HG02840 (cell line): Measurements from ENCODE around the gene CBX2.

Source experiments
- ATAC-seq: cut with Tn5 transposase; IDR thresholded peaks from one replicate; pipeline ENCODE4 v1.9.1; 2021; ENCODE audit warnings: mild to moderate bottlenecking, moderate library complexity, moderate number of reproducible peaks; ENCODE audit not compliant: unreplicated experiment, low FRiP score

Gene CBX2

DNA sequence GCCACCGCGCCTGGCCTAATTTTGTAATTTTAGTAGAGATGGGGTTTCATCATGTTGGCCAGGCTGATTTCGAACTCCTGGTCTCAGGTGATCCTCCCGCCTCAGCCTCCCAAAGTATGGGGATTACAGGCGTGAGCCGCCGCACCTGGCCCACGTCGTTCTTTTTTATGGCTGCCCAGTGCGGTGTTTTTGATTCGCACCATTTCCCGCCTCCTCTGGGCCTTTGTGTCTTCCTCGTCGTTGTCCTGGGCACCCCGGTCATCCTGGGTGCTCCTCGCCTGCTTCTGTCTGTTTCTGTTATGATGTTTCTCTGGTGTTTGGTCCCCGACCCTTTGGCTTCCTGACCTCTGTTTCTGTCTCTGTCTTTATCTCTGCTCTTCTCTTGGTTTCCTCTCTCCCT is 46.3 kb downstream of the CBX2 start:
- no peak for ATAC-seq

DNA sequence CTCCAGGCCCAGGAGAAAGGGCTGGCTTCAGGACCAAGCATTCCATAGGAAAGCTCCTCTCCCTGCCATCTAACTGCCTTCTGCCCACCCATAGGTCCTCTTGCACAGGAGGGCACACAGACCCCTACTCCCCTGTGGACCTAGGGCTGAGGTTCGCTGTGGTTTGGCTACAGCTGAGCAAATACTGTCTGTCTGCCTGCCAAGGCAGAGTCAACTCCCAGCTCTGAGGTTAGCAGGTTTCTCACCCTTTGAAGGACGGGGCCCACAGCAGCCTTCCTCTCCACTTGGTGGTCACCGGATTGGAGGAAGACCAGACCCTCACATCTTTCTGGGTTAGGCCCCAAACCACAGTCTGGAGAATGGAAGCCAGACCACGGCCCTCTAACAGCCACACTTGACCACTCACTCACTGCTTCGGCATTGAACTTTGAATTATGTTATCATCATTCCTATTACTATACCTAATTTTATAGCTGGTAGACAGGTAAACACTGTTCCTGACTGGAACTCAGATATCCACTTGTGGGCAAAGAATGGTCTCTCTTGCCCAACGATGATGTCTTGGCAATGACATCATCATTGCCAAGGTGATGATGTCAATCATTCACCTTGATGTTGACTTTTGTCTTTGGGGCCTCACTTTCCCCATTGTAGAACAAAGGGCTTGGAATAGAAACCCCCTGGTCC is 47.1 kb downstream of the CBX2 start:
- ATAC-seq: no peak

DNA sequence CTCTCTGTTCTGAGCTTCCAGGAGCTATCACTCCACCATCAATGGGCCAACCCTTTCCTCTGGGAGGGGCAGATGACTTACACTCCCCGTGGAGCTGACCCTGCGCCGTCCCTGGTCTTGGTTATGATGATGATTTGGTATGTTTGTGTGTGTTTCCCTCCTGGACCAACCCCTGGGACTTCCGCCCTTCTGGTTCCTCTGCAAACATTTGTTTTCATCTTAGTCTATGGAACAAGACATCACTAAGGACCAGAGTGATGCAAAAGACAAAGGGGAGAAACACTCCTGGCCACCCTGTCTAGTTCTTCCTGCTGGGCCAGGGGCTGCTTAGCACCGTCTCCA is 47.6 kb downstream of the CBX2 start:
- ATAC-seq: no peak

DNA sequence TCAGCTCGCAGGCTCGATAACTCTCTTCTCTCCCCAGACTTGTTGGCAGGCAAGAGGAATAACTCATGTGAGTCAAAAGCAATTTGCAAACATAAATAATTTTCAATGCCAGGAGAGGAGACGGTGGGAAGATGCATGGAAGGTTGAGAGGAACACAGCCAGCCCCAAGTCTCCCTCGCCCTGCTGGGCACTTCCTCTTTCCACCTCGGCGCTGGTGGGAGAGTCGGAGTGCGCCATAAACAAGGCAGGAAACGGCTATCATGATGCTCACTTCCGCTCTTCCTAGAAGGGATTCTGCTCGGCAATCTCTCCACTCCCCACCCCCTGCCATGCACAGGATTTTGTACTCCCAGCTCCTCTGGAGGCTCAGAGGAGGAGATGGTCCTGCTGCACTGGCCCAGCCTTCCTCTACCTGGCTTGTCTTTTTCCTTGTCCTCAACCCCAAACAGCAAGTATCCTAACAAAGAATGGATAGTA is 48.3 kb downstream of the CBX2 start:
- ATAC-seq: no peak

- ATAC-seq: no peak
Observed at GRCh38 chr17:79826841-79827578, 49.1 kb downstream of the CBX2 start.

DNA sequence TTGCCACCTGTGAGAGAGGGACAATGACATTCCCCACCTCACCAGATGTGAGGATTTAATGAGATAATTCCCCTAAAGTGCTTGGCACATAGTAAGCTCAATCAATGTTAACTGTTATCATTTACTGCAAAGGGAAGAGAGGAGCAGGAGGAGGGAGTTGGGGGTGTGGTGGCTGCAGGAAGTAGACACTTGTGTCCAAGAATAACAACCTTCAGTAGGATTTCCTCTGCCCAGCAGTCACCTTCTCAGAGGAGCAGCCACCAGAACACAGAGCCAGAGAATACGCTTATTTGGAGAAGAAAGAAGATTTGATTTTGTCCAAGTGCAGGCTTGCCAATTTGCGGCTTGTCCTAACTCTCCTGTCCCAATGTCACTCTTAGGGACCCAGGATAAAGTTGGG is 51.1 kb downstream of the CBX2 start:
- ATAC-seq: no peak

DNA sequence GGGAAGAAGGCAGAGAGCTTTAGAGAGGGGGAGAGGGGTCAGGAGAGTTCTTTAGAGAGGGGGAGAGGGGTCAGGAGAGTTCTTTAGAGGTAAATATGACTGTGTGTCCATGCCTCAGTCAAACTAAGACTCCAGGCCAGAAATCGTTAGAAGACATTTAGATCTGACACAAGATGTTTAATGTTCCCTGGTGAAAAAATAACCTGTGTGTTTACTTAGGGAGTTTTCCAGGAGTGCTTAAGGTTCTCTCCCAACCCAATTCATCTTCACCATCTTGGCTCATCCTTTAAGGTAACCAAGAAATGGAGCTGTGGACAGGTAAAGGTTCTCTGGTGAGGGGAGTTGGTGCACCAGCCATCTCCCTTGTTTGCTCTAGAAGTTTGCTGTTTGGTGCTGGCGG is 51.5 kb downstream of the CBX2 start:
- ATAC-seq: no peak

DNA sequence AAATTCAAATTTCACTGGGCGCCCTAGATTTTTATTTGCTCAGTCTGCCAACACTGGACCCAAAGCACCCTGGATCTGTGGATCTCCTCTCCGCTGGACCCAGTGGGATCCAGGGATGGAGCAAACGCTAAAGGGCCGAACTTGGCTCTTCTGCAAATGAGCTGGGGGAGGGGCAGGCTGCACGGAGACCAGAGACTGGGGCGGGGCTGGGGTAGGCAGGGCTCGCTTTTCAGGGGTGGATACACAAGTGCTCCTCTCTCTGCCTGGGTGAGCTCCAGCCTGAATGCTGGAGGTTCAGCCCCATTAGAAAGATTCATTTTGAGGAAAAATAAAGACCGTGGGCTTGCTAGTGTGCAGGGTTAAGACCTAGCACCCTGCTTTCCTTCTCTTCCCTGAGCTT is 52.4 kb downstream of the CBX2 start:
- no peak for ATAC-seq

DNA sequence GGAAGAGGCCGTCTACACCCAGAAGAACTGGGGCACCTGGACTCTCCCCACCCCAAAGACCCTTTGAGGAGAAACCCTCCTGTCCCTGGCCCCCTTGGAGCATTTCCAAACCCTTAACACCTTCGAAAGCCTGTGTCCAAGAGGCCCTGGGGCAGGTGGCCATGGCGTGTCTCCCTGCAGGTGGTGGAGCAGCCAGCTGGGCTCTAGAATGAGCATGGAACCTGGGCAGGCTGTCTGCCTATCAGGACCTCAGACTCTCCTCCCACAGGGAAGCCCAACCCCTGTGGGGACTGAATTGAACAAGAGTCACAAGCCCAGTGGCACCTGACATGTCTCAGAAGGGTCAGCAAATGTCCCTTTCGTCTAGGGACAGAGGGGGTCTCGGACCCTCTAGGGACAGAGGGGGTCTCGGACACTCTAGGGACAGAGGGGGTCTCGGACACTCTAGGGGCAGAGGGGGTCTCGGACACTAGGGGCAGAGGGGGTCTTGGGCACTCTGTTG is 52.9 kb downstream of the CBX2 start:
- ATAC-seq: no peak

DNA sequence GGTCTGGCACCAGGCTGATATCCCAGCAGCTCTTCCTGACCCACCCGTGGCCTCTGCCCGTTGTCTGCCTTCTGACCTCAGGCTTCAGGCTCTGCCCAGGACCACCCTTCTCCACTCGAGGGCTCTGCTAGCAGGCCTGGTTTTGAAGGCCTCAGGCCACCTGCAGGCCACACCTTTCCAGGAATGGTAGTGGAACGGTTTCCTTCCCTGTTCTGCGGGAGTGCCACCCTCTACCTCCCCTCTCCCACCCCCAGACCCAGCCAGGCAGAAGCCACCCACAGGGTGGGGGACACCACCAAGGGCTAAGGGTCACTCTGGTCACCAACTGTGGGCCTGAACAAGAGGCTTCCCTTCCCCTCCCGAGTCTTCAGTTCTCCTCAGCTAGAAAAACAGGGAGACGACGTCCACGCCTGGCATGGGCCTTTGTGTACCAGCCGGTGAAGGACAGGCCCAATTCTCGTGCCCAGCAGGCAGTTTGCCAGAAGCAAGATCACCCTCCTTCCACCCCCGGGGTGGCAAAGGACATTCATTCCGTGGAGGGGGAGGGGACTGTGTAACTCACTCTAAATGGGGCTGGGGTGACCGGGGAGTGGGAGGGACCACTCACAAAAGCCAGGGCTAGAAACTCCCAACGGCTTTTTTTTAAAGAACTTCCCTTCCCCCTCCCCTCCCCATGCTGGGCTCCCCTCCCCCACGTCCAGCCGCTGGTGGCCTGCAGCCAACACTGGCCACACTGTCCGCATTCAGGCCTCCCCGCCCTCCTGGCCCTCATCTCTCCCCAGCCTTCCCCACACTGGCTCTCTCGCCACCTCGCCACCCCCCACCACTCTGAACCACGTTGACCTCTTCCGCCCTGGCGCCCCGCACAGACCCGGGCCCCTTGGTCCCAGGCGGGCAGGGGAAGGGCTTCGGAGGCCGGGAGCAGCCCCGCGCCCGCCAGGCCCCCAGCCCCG is 53.6 kb downstream of the CBX2 start:
- no peak for ATAC-seq

DNA sequence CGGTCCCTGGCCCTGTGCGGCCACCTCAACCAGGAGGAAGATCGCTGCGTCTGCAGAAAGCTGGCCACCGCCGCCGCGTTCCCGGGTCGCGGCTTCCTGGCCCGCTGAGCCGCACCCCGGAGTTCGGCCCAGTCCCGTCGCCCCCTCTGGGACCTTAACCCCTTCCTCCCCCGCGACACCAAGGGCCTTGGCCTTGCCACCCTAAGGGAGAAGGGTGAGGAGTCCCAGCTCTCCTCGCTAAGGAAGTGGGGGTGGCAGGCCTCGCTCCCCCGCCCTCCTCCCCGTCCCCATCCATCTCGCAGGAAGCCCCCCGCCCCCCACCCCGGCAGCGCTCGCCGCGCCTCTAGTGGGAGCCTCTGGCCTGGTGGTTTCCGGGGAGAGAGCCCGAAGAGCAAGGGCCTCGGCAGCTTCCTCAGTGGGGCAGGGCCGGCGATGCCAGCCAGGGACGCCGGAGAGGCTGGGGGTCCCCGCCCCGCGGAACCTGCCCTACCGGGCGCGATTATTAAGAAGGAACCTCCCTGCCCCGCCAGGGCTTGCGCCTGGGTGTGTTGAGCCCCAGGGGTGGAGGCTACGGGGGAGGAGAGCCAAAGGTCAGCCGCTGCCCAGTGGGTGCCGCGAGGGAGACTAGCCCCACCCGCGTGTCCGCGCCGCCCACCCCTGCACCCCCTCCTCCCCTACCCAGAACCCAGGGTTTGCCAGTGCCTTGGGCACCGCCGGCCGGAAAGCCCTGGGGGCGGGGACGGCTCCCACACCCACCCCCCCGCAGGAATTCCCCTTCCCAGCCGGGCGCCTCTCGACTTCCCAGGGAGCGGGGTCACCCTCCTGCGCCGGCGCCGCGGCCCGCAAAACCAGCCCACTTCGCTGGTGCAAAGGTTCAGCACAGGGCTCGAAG is 54.5 kb downstream of the CBX2 start:
- ATAC-seq: no peak

- ATAC-seq: no peak
Observed at GRCh38 chr17:79833110-79833450, 55.1 kb downstream of the CBX2 start.

- ATAC-seq: no peak
Observed at GRCh38 chr17:79833744-79834564, 56.0 kb downstream of the CBX2 start.

GRCh38 chr17:79834565-79835469 is 56.9 kb downstream of the CBX2 start:
- no peak for ATAC-seq

DNA sequence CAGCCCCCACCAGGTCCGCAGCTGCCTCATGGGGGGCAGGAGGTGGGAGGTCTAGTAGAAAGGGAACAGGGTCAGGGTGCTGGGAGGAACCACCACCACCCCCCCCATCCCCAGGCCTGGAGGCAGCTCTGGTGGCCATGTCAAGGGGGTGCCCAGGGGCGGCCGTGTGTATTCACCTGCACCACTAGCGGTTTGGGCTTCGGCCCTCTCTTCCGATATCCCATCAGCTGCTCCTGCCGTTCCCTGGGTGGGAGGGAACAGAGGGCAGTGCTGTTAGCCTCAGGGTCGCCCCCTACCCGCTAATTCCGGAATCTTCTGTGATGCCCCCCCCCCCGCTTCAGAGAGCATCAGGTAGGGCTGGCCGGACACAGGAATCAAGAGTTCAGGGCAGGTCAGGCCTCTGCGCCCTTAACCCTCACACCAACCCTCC is 57.5 kb downstream of the CBX2 start:
- no peak for ATAC-seq

GRCh38 chr17:79835953-79836509 is 58.1 kb downstream of the CBX2 start:
- ATAC-seq: no peak

- ATAC-seq: no peak
Observed at GRCh38 chr17:79836510-79836971, 58.6 kb downstream of the CBX2 start.
